Mucosa of descending colon (tissue), 3 donors: ENCODE data around the gene EID3. TPM values are rescaled to one million over a fixed set of nuclear protein-coding genes. Genes with fewer than 3 reads are reported as not detected.
"Not testable (repeated sequence)": the region's sequence is repeated elsewhere in the genome, so short reads cannot be mapped to it uniquely, and the experiment has no call there.

ENCODE experiments used
- ATAC-seq: fragments of 200-7000 bp; cut with Tn5 transposase; one replicate; pipeline ENCODE4 v1.9.1; 2020; ENCODE audit warnings: mild to moderate bottlenecking, moderate library complexity
- DNase-seq, 3 donors: peaks; one replicate each; pipeline ENCODE4 v3.0.0-alpha.2; 2020
- H3K36me3 ChIP-seq: fragments of 200-600 bp; one replicate; pipeline ENCODE4 v1.8.0; 2021; ENCODE audit warnings: low read depth, mild to moderate bottlenecking
- H3K4me1 ChIP-seq: fragments of 200-600 bp; one replicate; pipeline ENCODE4 v1.8.0; 2021; ENCODE audit warnings: low read depth, mild to moderate bottlenecking
- H3K4me3 ChIP-seq: fragments of 200-600 bp; one replicate; pipeline ENCODE4 v1.8.0; 2021; ENCODE audit warnings: mild to moderate bottlenecking
- H3K9me3 ChIP-seq: fragments of 200-600 bp; one replicate; pipeline ENCODE4 v1.8.0; 2021; ENCODE audit warnings: mild to moderate bottlenecking
- intact Hi-C, 2 donors: fragments of 100-400 bp; cut with DNase I in 1 of 2; cut with micrococcal nuclease in 1 of 2; formaldehyde crosslinking; loops; one replicate each; pipeline versions ENCODE4 v1.11.0 to v1.11.1; 2022; cut with DNase I, micrococcal nuclease
- total RNA-seq, 3 donors: library from RNA; stranded (reverse); fragmentation: NEBNext Ultra II Directional in 2 of 3; extraction: Animal tissue kit (Norgen Biotek cat#: 25700) in 2 of 3; gene quantifications; one replicate each; pipeline versions ENCODE4 v1.2.1 to v1.2.4, GENCODE V29; 2021 to 2023
- TF ChIP-seq, protein P1 (sequence below): fragments of 200-600 bp; IDR thresholded peaks from one replicate; pipeline ENCODE4 v1.8.0; 2022; ENCODE audit warnings: antibody characterized with exemption, mild to moderate bottlenecking
- donor health status: DM: no; HTN: no; CAD: no; lungs with moderate emphysema.
- donor health status: DM: no; HTN: no; CAD: no.
- donor health status: DM: no; HTN: yes; CAD: no.

EID3 gene
- total RNA-seq, 3 donors from 2014 or later: 2.4 to 6.4 (median 3.9) TPM

DNA sequence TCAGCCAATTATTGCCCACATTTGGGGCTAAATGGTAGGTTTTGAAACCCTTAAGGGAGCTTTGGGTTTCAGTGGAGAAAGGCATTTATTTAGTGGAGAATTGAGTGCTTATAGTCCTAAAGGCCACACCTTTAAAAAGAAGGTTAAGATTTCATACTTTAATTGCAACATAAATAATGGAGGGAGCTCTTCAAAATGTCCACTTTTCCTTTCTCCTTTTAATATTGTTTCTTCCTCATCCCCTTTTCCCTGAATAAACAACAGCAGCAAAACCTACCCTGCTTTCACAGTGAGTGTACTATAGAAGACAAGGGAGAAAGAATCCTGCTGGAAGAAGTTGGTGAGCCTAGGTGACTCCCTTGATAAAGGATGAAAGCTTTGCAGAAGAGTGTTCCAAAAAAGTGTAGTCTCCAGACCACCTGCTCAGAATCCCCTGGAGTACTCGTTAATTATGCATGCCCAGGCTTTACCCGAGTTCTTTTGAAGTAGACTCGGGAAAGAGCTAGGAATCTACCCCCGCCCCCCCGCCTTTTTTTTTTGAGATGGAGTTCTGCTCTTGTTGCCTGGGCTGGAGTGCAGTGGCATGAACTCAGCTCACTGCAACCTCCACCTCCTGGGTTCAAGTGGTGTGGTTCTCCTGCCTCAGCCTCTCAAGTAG is 11.5 kb upstream of the EID3 start:
- intact Hi-C loops: no loop called here
- Histone ChIP-seq H3K36me3 (no peaks in the 10 kb centered on the region), H3K4me3 (no peak overlapping the region), H3K9me3 (no peaks in the 10 kb centered on the region), H3K4me1 (peaks cover 17% of the 10 kb centered on the region)
- TF ChIP-seq, protein P1, sequence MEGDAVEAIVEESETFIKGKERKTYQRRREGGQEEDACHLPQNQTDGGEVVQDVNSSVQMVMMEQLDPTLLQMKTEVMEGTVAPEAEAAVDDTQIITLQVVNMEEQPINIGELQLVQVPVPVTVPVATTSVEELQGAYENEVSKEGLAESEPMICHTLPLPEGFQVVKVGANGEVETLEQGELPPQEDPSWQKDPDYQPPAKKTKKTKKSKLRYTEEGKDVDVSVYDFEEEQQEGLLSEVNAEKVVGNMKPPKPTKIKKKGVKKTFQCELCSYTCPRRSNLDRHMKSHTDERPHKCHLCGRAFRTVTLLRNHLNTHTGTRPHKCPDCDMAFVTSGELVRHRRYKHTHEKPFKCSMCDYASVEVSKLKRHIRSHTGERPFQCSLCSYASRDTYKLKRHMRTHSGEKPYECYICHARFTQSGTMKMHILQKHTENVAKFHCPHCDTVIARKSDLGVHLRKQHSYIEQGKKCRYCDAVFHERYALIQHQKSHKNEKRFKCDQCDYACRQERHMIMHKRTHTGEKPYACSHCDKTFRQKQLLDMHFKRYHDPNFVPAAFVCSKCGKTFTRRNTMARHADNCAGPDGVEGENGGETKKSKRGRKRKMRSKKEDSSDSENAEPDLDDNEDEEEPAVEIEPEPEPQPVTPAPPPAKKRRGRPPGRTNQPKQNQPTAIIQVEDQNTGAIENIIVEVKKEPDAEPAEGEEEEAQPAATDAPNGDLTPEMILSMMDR: no peak
- DNase-seq (no peak), ATAC-seq (no peak)

DNA sequence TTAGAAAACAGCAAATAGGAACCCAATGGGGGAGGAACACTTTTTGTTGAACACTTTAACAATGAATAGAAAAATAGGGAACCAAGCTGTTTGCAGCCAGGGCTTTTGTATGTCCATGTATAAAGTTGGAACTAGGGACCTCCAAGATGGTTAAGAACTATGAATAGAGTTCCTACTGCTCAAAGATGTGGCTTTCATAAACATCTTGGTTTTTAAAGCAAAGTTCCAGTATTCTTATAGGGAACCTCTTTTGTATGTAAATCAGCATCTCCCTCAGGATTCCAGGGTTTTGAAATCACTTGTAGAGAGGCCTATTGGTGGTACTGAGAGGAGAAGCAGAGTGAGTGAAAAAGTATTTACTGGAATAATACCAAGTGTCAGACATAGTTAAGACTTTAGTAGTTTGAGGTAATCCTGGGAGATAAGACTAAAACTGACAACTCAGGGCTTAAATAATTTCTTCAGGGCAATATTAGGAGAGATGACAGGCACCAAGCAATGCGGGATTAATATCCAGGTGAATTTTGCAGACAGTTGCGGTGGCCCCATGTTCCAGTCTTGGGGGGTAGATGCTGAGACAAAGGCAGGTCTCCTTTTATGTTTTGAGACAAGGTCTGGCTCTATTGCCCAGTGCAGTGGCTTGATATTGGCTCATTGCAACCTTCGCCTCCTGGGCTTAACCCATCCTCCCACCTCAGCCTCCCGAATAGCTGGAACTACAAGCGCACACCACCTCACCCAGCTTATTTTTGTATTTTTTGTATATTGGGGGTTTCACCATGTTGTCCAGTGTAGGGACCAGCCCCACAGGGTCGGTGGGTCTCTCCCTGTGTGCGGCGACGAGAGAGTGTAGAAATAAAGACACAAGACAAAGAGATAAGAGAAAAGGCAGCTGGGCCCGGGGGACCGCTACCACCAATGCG is 10.4 kb upstream of the EID3 start:
- intact Hi-C loops: no loop called here
- no peak overlapping the region for H3K4me3 ChIP-seq
- no peaks in the 10 kb centered on the region for H3K9me3 ChIP-seq
- peaks cover 17% of the 10 kb centered on the region for H3K4me1 ChIP-seq
- DNase-seq (no peak), ATAC-seq (no peak)
- H3K36me3 ChIP-seq: no peaks in the 10 kb centered on the region
- TF ChIP-seq, protein P1: no peak

- H3K36me3 ChIP-seq, H3K9me3 ChIP-seq, ATAC-seq, H3K4me3 ChIP-seq, intact Hi-C loops: not testable (repeated sequence)
- peaks cover 11% of the 10 kb centered on the region for H3K4me1 ChIP-seq
- DNase-seq: peak in 1 of 3 donors; percentile 58
Observed at GRCh38 chr12:104294158-104294859, 9.2 kb upstream of the EID3 start.

DNA sequence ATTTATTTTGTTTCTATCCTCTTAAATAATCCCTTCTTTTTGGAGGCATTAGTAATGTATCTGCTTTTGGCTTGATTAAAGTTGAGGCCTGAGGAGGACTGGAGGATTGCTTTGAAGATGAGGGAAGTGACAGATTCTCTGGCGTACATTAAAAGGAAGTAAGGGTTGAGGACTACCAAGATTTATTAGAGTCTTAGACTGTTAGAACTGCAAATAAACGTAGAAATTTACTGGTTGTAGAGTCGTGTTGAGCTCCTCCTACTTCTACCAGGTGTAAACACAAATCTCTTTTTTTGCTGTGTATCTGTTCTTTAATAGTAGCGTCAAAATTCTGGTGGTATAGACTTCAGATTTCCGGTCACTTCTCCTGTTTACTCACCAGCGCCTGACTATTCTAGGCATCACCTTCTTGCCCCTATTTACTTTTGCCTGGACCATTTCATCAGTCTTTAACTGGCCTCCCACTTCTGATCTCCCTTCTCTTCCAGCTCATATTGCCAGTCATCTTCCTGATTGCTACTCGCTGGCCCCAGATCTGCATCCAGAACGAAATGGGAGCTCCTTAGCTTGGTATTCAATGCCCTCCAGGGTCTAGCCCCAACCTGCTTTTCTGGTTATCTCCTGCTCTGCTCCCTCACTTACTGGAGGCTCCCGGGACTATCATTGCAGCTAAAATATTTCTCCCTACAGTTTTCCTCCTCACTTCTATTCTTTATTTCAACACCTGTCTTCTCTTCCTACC is 8.4 kb upstream of the EID3 start:
- no peak for ATAC-seq

DNA sequence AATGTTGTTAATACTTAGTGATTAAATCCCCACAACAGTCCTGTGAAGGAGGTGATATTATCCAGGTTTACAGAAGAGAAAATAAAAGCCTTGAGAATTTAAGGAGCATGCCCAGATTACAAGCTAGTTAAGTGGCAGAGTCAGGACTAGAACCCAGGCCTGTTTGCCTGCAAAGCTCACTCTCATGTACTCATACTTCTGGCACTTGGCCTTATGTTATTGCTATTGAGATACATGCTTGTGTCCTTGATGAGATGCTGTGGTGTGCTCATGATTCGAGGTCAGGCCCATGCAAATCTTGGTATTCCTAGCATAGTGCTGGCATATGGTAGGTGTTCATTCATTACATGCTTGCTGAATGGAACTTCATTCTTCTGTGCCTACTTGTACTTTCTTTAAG is 7.6 kb upstream of the EID3 start:
- Histone ChIP-seq H3K9me3 (no peaks in the 10 kb centered on the region), H3K4me3 (no peak overlapping the region), H3K36me3 (no peaks in the 10 kb centered on the region), H3K4me1 (peaks cover 9% of the 10 kb centered on the region)
- DNase-seq (no peak), ATAC-seq (no peak)
- TF ChIP-seq, protein P1: no peak
- intact Hi-C loops: no loop called here

More for the DNA sequence above, 8.4 kb upstream of the EID3 start:
- peaks cover 4% of the 10 kb centered on the region for H3K4me1 ChIP-seq
- H3K9me3 ChIP-seq: no peaks in the 10 kb centered on the region
- H3K4me3 ChIP-seq: no peak overlapping the region
- TF ChIP-seq, protein P1: no peak
- no peak for DNase-seq
- intact Hi-C loops: no loop called here
- H3K36me3 ChIP-seq: no peaks in the 10 kb centered on the region
